ENCODE results near the gene ATP13A5.

ATP13A5 gene

GRCh38 chr3:193347521-193348501, 30.7 kb downstream of the ATP13A5 start:
- no peak for DNase-seq

GRCh38 chr3:193346259-193346658, 32.3 kb downstream of the ATP13A5 start:
- no peak for DNase-seq

- no peak for DNase-seq
Observed at GRCh38 chr3:193345431-193345830, 33.1 kb downstream of the ATP13A5 start.

GRCh38 chr3:193344486-193344885, 34.1 kb downstream of the ATP13A5 start:
- DNase-seq = no peak

- DNase-seq = no peak
Observed at GRCh38 chr3:193343726-193344222, 34.8 kb downstream of the ATP13A5 start.

GRCh38 chr3:193342551-193342950, 36.0 kb downstream of the ATP13A5 start:
- DNase-seq = no peak

GRCh38 chr3:193335031-193335430, 43.5 kb downstream of the ATP13A5 start:
- DNase-seq = no peak

GRCh38 chr3:193333229-193333628, 45.3 kb downstream of the ATP13A5 start:
- DNase-seq = no peak

GRCh38 chr3:193330555-193331204, 47.9 kb downstream of the ATP13A5 start:
- no peak for DNase-seq

GRCh38 chr3:193317682-193318300, 60.8 kb downstream of the ATP13A5 start:
- DNase-seq = no peak

- DNase-seq = no peak
Observed at GRCh38 chr3:193314161-193314560, 64.4 kb downstream of the ATP13A5 start.

- DNase-seq = no peak
Observed at GRCh38 chr3:193313061-193313958, 65.2 kb downstream of the ATP13A5 start.

- no peak for DNase-seq
Observed at GRCh38 chr3:193310914-193311723, 67.4 kb downstream of the ATP13A5 start.

GRCh38 chr3:193305356-193305755, 73.2 kb downstream of the ATP13A5 start:
- DNase-seq = no peak

GRCh38 chr3:193301433-193301832, 77.1 kb downstream of the ATP13A5 start:
- DNase-seq = no peak

- no peak for DNase-seq
Observed at GRCh38 chr3:193297421-193297820, 81.1 kb downstream of the ATP13A5 start.

GRCh38 chr3:193295985-193296384, 82.6 kb downstream of the ATP13A5 start:
- no peak for DNase-seq

GRCh38 chr3:193292386-193292785, 86.2 kb downstream of the ATP13A5 start:
- DNase-seq = no peak

GRCh38 chr3:193271101-193271840, 107.3 kb downstream of the ATP13A5 start:
- no peak for DNase-seq

GRCh38 chr3:193270451-193270850, 108.1 kb downstream of the ATP13A5 start:
- DNase-seq = no peak

Measured in activated CD8-positive, alpha-beta memory T cell treated with anti-CD3 and anti-CD28 coated beads, Interleukin-2, amount 50 U/mL, for 48 hours (primary cell).